ENCODE results near the gene PHF20. TPM values are rescaled to one million over a fixed set of nuclear protein-coding genes. Genes with fewer than 3 reads are reported as not detected.
A peak's percentile ranks its signal among the peaks of the same experiment; 100 is the strongest.

The PHF20 gene
- total and polyA plus RNA-seq, 2 of the 13 experiments (the other 11 are each of a cell fraction or from before 2014, with no cell fraction given), result 22.8 to 34.1 TPM

- Histone ChIP-seq H3K4me3 (replicated peaks in 1 of 3; ENCODE audit: insufficient read depth in 1 of 3, low read depth in 2 of 3, low read length in 3 of 3) (no peak overlapping the region), H3K27me3 (ENCODE audit: control insufficient read depth in 1 of 2, insufficient read depth in 2 of 2, low read length in 2 of 2) (no peaks in the 10 kb centered on the region; a peak in 1 of 5 replicates), H4K20me1 (ENCODE audit: insufficient read depth, low read length) (no peaks in the 10 kb centered on the region), H3K27ac (ENCODE audit: extremely low read length, insufficient read depth, low read length) (no peak overlapping the region), H3K9me3 (ENCODE audit: low read length) (no peaks in the 10 kb centered on the region), H3K4me1 (ENCODE audit: insufficient read depth, low read length) (peaks cover 51% of the 10 kb centered on the region), H3K9ac (ENCODE audit: insufficient read depth, low read depth, low read length) (no peak overlapping the region), H3K79me2 (ENCODE audit: insufficient read depth, low read length) (peaks cover 52% of the 10 kb centered on the region), H2AFZ (ENCODE audit: low read length) (no peak overlapping the region), H3K4me2 (ENCODE audit: low read depth, low read length) (no peak overlapping the region), H3K36me3 (replicated peaks in 1 of 2; ENCODE audit: control insufficient read depth in 1 of 2, insufficient read depth in 2 of 2, low read length in 2 of 2) (peaks cover 1 to 16% of the 10 kb centered on the region in 2 experiments; a peak in 2 of 5 replicates)
- no TSS peak for BruUV-seq (replicated peaks)
- intact Hi-C loops (cut with micrococcal nuclease; ENCODE audit: unreplicated experiment), result no loop called here
- ChIA-PET CTCF (ENCODE audit: low intra/inter-chr PET ratio, low total read pairs) (no interaction called here), POLR2A (interaction anchor here (1.1 kb wide), 1 partner anchor 32 kb away, joined by 5 read pairs; the partner anchor contains the start of gene RBM39)
- ATAC-seq, result no peak
- DNase-seq (ENCODE audit: low spot score), result no peak
- WGBS (ENCODE audit: low lambda C conversion rate), result 100% methylated on average over 1 of the region's 1 CpG
- no peak for FAIRE-seq
- in situ Hi-C loops (cut with HindIII; ENCODE audit: extremely low pct_ligation_motif_present, low pct_unique_long_range_greater_than_20kb), result no loop called here
- 0 out of 2 replicates have a peak, but pooled peaks have one; percentile 30 for TF ChIP-seq SMYD3 (CRISPR knock-in tag; IDR thresholded peaks at IDR 0.05)
- no peak for TF ChIP-seq ZNF546 (CRISPR knock-in tag; conservative IDR thresholded peaks at IDR 0.05)
These were observed 2.6 kb downstream of the PHF20 start for GRCh38 chr20:35774391-35774790.

- H3K27ac ChIP-seq (ENCODE audit: extremely low read length, insufficient read depth, low read length), result no peak overlapping the region
- H3K79me2 ChIP-seq (ENCODE audit: insufficient read depth, low read length), result peaks cover 55% of the 10 kb centered on the region
- no peak for ATAC-seq
- H4K20me1 ChIP-seq (ENCODE audit: insufficient read depth, low read length), result no peaks in the 10 kb centered on the region
- no peak overlapping the region for H3K4me3 ChIP-seq (replicated peaks in 1 of 3; ENCODE audit: insufficient read depth in 1 of 3, low read depth in 2 of 3, low read length in 3 of 3)
- in situ Hi-C loops (cut with HindIII; ENCODE audit: extremely low pct_ligation_motif_present, low pct_unique_long_range_greater_than_20kb) (no loop called here), intact Hi-C loops (cut with micrococcal nuclease; ENCODE audit: unreplicated experiment) (no loop called here)
- no peaks in the 10 kb centered on the region; a peak in 1 of 5 replicates for H3K27me3 ChIP-seq (ENCODE audit: control insufficient read depth in 1 of 2, insufficient read depth in 2 of 2, low read length in 2 of 2)
- H3K9me3 ChIP-seq (ENCODE audit: low read length), result no peaks in the 10 kb centered on the region
- 97% methylated on average over 4 of the region's 4 CpGs for WGBS (ENCODE audit: low lambda C conversion rate)
- H3K36me3 ChIP-seq (replicated peaks in 1 of 2; ENCODE audit: control insufficient read depth in 1 of 2, insufficient read depth in 2 of 2, low read length in 2 of 2), result peaks cover 3 to 21% of the 10 kb centered on the region in 2 experiments; a peak in 3 of 5 replicates
- ChIA-PET CTCF (ENCODE audit: low intra/inter-chr PET ratio, low total read pairs) (no interaction called here), POLR2A (interaction anchor here (0.7 to 4.3 kb wide), 3 partner anchors 34 to 235 kb away, joined by 3 to 30 read pairs (median 3); partner anchors contain the start of genes ERGIC3 and RBM39)
- peaks cover 36% of the 10 kb centered on the region for H3K4me1 ChIP-seq (ENCODE audit: insufficient read depth, low read length)
- H3K4me2 ChIP-seq (ENCODE audit: low read depth, low read length), result no peak overlapping the region
- FAIRE-seq, result no peak
- H2AFZ ChIP-seq (ENCODE audit: low read length), result no peak overlapping the region
- no peak for DNase-seq (ENCODE audit: low spot score)
- H3K9ac ChIP-seq (ENCODE audit: insufficient read depth, low read depth, low read length), result no peak overlapping the region
- BruUV-seq (replicated peaks), result no TSS peak
- no peak for TF ChIP-seq ZNF646 (CRISPR knock-in tag; IDR thresholded peaks at IDR 0.05)
- no peak for TF ChIP-seq RFX3 (CRISPR knock-in tag; IDR thresholded peaks at IDR 0.05)
- TF ChIP-seq GFI1 (CRISPR knock-in tag; IDR thresholded peaks at IDR 0.05; ENCODE audit: borderline replicate concordance), result no peak
- TF ChIP-seq GTF2F1 (IDR thresholded peaks at IDR 0.05; ENCODE audit: low read length), result 0 out of 2 replicates have a peak, but pooled peaks have one; percentile 32
- no peak for TF ChIP-seq TFAP4 (IDR thresholded peaks at IDR 0.05; ENCODE audit: borderline replicate concordance, low read depth)
- TF ChIP-seq GZF1 (CRISPR knock-in tag; IDR thresholded peaks at IDR 0.05), result no peak
- no peak for TF ChIP-seq THRA (CRISPR knock-in tag; IDR thresholded peaks at IDR 0.05; ENCODE audit: borderline replicate concordance)
These were observed 4.8 kb downstream of the PHF20 start for GRCh38 chr20:35776513-35777101.
